ENCODE results near the gene FAXC.

The FAXC gene

DNA sequence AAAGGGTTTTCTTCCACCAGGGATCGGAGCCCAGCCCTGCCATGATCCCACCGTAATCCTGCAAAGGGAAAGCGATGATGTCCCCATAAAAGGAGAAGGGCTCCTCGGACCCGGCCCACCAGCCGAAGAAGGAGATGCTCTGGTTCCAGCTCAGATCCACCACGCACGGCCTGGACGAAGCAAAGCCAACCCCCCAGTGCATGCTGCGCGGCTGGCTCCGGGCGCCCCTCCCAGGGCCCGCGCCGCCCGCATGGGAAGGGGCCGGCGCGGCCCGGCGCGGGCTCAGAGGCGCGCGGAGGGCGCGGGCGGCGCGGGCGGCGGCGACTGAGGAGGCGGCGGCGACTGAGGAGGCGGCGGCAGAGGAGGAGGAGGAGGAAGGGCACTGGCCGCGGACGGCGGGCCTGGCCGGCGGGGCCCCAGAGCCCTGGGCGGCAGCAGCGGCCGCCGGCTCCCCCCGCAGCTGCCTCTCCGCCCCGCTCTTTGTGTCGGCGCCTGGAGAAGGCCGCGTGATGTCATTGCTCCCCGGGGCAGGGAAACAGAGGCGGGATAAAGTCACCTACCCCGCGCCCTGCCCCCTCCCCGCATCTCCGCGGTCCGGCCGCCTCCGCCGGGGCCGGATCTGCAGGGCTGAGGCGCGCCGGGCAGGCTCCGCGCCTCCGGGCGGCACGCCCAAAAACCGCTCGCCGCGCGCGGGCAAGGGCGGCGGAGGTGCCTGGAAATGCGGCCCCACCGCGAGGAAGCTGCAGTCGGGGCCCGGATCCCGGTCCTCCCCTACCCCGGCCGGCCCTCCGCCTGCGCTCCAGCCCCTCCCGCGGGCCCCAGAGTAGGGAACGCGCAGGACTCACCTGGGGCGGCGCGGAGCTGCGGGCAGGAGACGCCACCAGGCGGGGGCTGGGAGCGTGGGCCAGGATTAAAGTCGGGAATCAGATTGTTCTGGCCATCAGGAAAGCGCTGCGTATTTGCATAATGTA is at the start of gene FAXC:
TSS of gene FAXC (minus strand) at position 504 of the 971 bp plus-strand sequence. CDS start at position 202, 302 bp downstream.
- no peak for DNase-seq (ENCODE audit: low read depth in 2 of 2)

DNA sequence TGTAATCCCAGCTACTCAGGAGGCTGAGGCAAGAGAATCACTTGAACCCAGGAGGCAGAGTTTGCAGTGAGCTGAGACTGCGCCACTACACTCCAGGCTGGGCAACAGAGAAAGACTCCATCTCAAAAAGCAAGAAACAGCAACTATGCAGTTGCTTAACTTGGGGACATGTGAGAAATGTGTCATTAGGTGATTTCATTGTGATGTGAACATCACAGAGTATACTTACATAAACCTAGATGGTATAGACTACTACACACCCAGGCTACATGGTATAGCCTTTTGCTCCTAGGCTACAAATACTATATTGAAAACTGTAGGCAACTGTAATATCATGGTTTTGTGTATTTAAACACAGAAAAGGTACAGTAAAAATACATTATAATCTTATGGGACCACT is 47.8 kb upstream of the FAXC start:
- no peak for DNase-seq (ENCODE audit: low read depth in 2 of 2)

DNA sequence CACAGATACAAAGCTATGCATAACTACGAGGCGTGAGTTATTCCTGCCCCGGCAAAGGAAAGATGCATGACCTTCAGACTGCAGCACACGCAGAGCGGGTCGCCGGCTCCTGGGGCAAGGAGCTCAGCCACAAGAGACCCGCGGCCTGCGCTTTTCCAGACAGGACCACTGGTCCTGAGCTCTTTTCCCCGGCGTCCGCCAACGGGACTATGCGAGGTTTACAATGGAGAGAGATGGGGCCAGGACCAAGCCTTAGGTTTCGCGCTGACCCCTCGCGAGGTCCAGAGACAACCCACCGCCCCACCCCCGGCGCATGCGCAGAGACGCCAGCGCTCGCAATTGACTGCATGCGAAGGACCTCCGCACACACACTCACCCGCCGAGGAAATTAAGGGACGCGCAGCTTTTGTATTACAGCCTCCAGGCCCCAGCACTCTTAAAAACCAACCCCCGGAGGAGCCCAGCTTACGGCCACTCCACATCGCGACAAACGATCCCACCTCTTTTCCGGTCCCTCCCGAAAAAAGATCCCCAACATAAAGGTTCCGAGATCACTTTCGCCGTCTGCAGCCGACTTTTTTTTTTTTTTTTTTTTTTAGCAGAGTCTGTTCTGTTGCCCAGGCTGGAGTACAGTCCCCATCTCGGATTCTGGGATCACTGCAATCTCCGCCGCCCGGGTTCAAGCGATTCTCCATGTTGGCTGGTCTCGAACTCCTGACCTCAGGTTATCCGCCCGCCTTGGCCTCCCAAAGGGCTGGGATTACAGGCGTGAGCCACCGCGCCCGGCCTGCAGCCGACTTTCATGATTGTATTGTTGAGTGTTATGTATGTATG is 44.4 kb upstream of the FAXC start, which contains the start of gene COQ3:
TSS of gene COQ3 (minus strand) at position 498 of the 834 bp plus-strand sequence. CDS start at position 482, 16 bp downstream.
- DNase-seq (ENCODE audit: low read depth in 2 of 2), result peak; percentile 24 to 30

DNA sequence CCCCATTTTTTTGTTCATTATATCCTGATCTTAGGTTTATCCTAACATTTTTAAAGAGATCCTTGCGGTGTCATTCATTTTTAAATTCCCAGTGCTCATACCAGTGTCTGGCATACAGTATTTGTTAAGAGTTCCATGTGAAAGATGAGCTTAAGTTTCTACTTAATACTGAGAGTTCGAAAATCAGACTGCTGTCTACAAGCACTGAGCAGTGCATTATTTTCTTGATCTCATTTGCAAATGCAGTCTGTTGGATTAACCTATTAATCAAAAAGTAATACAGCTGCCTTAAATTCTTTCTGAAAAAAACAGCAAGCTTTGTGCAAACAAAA is 43.9 kb upstream of the FAXC start:
- DNase-seq (ENCODE audit: low read depth in 2 of 2), result no peak

DNA sequence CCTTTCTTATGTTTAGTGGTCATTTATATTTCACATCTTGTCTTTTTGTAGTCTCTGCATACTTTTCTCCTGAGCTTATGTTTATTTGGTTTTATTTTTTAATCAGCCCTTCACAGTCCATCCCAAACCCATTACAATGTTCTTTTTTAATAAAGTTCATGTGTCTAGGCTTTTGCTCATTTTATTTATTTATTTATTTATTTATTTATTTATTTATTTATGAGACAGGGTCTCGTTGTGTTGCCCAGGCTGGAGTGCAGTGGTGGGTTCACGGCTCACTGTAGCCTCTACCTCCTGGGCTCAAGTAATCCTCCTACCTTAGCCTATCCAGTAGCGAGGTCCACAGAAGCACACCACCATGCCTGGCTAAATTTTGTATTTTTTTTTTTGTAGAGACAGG is 41.4 kb upstream of the FAXC start:
- DNase-seq (ENCODE audit: low read depth in 2 of 2), result no peak

DNA sequence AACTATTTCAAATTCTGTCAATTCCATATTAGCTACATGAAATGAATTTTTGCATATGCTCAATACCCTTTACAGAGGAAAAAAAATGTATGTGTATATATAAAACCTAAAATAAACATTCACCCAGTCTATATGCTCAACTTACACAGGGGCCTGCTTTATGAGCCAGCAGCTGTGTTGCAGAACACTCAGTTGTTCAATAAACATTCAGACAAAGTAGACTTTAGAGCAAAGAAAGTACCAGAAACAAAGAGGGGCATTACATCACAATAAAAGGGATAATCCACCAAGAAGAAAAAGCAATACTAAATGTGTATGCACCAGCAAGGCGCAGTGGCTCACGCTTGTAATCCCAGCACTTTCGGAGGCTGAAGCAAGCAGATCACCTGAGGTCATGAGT is 35.0 kb upstream of the FAXC start:
- no peak for DNase-seq (ENCODE audit: low read depth in 2 of 2)

DNA sequence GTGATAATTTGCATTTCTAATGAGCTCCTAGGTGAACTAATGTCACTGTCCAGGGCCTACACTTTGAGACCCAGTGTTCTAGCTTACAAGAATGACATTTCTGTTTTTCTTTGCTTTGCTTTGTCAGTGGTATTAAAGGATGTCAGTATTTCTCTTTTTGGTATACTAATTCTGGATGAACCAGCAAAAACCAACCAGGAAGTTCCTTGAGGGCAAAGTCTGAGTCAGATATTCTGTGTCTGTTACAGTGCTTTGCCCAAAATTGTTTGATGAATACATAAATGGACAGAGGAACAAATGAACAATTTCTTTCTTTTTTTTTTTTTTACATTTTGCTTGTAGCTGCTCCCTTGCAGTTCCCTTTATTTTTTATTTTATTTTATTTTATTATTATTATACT is 29.2 kb upstream of the FAXC start:
- no peak for DNase-seq (ENCODE audit: low read depth in 2 of 2)

DNA sequence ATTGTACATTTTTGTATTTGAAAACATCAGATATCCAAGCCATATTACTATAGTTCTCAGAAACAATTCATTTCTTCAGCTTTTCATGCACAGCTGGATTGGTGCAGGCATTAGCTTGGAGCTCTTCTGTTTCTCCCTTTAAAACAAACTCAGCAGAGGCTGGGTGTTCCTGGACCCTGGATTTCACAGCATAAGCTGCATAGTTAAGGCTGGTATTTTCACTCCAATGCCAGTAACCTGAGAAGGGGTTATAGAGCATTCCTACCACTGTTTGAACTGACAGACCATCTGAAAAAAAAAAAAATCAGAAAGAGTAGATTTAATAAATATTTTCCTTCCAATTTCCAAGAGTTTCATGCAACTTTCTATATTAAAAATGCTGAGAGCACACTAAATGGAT is 20.1 kb upstream of the FAXC start:
- no peak for DNase-seq (ENCODE audit: low read depth in 2 of 2)

DNA sequence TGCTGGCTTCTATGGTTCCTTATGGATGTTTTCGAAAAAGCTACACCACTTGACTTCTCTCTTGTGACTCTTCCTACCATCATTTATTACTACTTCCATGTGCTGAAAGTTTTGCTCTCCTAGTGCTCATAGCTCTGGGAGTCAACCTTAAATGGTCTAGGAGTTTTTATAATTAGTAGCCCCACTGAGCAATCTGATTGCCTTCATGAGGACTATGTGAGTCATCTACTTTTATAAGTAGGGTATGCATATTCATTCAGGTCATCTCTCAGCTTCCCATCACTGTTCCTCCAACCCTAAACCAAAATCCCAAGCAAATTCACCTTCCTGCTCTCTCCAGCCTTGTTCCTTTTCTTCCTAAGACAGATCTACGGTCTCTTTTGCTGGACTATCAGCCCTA is 17.4 kb upstream of the FAXC start:
- DNase-seq (ENCODE audit: low read depth in 2 of 2), result no peak

DNA sequence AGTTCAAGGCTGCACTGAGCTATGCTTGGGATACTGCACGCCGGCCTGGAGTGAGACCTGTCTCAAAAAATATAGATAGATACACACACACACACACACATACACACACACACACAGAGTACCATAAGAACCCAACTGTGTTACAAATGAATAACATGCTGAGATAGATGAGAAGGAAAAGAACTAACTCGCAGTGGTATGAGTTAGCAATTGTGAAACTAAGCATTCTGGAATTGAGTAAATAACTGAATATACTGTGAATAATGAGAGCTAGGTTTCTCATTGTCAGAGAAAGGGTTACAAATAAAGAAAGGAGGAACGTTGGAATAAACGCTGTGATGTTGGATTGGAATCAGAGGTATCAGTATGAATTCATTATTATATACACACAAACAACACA is 14.6 kb upstream of the FAXC start:
- DNase-seq (ENCODE audit: low read depth in 2 of 2), result no peak

DNA sequence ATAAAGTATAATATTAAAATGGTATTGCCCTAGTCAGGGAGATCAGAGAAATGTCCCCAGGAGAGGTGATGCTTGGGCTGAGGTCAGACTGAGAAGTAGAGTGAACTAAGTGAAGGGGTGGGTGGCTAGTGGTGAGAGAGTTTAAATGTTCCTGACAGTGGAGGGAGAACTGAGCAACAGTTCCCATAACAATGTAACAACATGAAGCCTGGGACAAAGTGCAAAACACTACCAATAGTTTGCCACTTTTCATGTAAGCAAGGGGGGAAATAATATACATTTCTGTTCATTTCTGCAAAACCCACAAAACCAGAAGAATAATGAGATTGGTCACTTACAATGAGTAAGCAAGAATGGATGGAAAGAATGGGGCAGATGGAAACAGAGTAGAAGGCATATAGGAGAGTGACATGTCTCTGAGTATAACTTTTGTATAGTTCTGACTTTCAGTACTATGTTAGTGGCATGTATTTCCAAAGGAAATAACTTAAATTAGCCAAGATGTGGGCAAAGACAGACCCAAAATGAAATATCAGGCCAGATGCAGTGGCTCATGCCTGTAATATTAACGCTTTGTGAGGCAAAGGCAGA is 13.3 kb upstream of the FAXC start:
- DNase-seq (ENCODE audit: low read depth in 2 of 2), result no peak

DNA sequence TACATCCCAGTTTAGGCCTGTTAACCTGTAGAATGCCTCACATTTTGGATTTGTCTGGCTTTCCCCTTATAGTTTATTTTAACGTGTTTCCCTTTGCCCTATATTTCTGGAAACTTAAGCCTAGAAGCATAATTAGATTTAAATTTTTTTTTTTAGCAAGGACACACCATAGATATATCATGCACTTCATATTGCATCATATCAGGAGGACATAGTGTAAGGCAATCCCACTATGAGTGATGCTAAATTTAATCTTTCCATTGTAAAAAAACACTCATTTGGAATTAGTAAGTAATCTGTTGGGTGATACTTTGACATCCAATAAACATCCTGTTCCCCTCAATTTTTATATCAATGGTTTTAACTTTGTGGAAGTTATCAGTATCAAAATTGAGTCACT is 10.3 kb upstream of the FAXC start:
- no peak for DNase-seq (ENCODE audit: low read depth in 2 of 2)

DNA sequence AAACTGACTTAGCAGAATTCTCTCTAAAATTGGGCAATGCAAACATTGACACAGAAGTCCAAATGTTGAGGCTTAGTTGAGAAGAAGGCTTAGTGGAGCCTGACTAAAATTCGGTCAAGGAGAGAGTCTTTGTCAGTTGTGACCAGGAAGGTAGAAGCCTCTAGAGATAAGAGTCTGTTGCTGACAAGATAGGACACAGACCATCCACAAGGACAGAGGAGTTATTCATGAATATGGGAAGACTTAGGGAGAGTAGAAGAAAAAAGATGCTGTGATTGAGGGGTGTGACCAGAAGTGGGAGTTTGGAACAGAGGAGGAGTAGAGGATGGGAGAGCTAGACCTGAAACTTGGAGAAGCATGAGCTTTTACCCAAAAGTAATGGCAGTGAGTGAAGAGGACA is 7.2 kb upstream of the FAXC start:
- DNase-seq (ENCODE audit: low read depth in 2 of 2), result no peak

DNA sequence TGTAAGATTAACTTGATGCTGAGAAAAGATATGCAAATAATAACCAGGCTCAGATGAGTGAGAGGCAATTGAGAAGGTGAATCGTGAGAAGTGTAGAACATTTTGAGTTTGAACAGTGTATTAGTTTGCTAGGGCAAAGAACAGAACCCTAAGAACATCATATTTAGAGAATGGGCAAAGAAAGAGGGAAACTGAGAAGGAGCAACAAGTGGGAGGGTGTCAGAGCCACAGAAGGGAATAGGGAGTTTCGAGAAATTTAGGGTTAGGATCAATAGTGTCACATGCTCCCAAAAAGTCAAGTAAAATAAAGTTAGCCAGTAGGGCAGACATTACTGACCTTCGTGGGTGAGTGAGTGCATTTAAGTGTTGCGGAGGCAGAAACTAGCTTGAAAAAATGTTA is 5.5 kb upstream of the FAXC start:
- DNase-seq (ENCODE audit: low read depth in 2 of 2), result no peak

DNA sequence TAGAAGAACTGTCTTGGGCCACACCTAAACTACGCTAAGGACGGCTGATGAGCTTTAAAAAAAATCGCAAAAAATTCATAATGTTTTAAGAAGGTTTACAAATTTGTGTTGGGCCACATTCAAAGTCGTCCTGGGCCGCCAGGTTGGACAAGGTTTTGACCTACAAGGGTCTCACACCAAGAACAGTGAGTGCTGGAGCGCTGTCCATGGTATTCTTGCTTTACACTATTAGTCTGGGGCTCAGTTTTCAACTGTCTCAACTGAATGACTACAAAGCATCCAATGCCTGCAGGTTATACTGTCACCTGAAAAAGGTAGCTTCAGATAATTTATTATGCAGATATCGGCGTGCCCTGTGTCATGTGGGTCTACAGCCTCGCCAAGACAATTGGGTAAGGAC is 3.7 kb upstream of the FAXC start:
- DNase-seq (ENCODE audit: low read depth in 2 of 2), result no peak

DNA sequence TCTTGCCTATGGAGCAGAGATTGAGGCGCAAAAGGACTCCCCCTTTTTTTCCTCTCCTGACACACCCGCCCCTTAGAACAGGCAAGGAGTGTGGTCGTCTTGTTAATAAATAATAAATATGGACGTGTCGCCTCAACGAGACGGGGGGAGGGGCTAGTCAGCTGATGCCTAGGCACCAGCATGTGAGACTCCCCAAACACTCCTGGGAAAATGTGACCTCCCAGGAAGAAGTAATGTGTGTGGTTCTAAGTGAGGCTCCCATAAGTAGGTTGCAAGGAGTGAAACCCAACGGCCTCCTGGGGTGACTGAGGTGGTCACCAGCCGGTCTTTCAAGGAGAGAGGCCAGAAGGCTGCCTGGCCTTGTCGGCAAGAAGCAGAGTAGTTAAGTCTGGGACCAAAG is 1.1 kb upstream of the FAXC start:
- DNase-seq (ENCODE audit: low read depth in 2 of 2), result no peak

DNA sequence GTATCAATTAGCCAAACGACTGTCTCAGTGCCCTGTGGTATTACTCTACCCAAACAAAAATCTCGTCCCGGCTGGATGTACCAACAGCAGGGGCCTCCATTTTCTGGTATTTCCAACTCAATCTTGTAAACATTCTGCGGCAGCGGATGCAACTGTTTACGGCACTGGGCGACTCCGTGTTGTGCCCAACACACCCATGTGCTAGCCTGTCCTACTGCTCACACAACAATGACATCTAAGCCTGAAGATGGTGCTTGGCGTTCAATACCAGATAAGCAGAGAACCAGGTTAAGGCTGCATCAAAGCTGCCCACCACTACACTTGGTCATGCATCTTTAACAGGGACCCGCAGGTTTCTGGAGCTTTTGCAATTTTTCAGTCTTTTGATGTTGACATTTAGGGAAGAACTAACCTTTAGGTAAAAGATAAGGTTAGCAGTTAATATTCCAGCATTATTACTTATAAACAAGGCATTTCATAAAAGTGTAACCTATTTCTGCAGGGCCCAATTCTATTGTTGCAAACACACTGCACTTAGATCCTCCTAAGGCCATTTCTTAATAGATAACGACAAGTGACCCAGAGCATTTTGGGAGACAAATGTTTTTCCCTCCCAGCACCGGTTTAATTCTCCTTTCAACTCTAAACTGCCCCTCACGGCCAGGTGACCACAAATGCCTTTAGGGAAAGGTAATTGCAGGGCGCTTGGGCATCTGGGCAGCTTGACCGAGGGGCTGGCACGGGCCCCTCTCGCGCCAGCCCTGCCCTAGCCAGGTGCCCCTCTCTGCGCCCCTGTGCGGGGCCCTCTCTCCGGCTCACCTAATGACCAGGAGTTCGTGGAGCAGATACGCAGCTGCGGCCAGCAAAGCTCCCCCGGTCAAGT is 945 bp downstream of the FAXC start:
- DNase-seq (ENCODE audit: low read depth in 2 of 2), result no peak

DNA sequence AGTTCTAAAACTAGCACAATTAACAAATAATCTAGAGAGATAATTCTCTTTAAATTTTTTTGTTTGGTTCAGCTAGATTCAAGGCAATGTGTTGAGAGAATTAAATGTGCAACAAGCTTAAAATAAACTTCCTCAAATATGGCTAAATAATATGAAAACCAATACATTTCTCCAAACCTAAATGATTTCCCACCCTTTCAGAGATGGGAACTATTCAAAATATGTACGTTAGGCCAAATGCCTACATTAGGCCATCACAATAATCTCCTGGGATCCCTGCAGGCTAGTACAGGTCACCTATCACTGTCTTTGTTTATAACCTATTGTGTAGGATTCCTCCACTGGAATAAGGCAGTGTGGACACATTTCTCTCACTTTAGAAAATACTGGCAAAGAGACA is 1.7 kb downstream of the FAXC start:
- no peak for DNase-seq (ENCODE audit: low read depth in 2 of 2)

DNA sequence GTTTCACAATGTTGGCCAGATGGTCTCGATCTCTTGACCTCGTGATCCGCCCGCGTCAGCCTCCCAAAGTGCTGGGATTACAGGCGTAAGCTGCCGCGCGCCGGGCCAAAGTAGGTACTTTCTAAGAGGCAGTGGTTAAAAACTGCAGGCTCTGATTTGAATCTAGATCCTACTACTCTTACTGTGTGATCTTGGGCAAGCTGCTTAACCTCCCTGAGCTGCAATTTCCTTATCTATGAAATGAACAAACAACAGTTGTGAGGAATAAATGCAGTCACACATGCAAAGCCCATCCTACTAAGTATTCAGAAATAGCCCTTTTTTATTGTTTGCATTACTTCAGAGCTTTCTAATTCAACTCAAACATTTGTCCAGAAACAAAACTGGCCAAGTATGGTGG is 2.9 kb downstream of the FAXC start:
- no peak for DNase-seq (ENCODE audit: low read depth in 2 of 2)

DNA sequence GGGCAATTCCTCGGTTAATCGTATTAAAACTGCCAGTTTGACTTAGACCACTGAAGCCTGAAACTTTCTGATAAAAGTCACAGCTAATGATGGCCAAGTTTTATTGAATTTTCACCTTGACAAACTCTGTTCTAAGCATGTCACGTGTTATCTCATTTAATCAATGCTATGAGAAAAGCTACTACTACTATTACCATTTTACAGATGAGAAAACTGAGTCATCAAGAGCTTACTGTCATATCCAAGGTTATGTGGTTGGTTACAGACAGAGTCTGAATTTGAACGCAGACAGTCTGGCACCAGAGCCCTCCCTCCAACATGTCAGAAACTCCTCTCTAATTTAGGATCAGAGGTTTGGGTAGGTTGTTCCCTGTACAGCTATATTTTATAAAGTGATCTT is 4.3 kb downstream of the FAXC start:
- no peak for DNase-seq (ENCODE audit: low read depth in 2 of 2)

DNA sequence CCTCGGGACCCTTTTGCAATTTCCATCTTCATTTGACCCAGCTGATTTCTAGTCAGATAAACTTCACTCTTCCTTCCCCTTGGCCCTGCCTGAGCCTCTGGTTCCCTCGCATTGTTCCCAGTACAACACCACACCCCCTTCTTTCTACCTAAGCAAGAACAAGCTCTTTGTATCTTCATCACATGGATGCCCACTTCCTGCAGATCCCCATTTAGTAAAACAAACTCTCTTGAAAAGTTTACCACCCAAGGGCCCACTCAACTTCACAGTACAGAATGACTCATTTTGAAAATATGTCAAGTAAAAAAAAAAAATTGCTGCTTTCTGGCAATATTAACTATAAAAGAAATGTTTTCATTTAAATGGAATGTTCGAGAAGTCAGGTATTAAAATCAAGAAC is 5.2 kb downstream of the FAXC start:
- DNase-seq (ENCODE audit: low read depth in 2 of 2), result no peak

Measured in activated CD8-positive, alpha-beta memory T cell treated with anti-CD3 and anti-CD28 coated beads for 4 hours (primary cell).